K562 (cell line): ENCODE measurements around the gene TEX54. TPM values are rescaled to one million over a fixed set of nuclear protein-coding genes. Genes with fewer than 3 reads are reported as not detected.

Experiments
- ATAC-seq: fragments of 200-7000 bp; cut with Tn5 transposase; 3 replicates; pipeline ENCODE4 v1.9.1; 2020; ENCODE audit warnings: moderate library complexity
- BruUV-seq: library from RNA; stranded (reverse); fragments of 400-500 nt; replicated peaks from 2 replicates; lab custom pipeline; 2021; lab: Mats Ljungman, UMichigan
- CTCF ChIA-PET: fragments of 300-600 bp; formaldehyde crosslinking; extraction: SDS; loops from one replicate; lab custom pipeline; 2021; ENCODE audit warnings: low intra/inter-chr PET ratio; lab: Yijun Ruan, JAX
- POLR2A ChIA-PET: fragments of 300-600, 350-650 bp; sonication (Branson Sonifier 250); formaldehyde crosslinking; extraction: SDS; loops from one replicate; lab custom pipeline; 2021; ENCODE audit warnings: antibody characterized with exemption, inconsistent platforms; lab: Yijun Ruan, JAX
- DNase-seq, 4 experiments: peaks; one replicate each; pipeline versions ENCODE4 v3.0.0 to v3.0.0-alpha.2; 2011 to 2018; ENCODE audit warnings: low spot score in 3 of 4, mixed read lengths in 3 of 4; ENCODE audit errors: extremely low read depth in 1 of 4
- FAIRE-seq: peaks from 2 replicates; lab custom pipeline; 2011; peaks lifted over from hg19 to GRCh38; lab: Jason Lieb, UNC
- H2AFZ ChIP-seq: 2 replicates; pipeline ENCODE4 v1.6.0; 2011; ENCODE audit warnings: low read depth, low read length, control low read depth, inconsistent platforms
- H3K27ac ChIP-seq: fragments of 200-600 bp; 3 replicates; pipeline ENCODE4 v1.8.0; 2011; ENCODE audit warnings: low read depth, mild to moderate bottlenecking, control low read depth, inconsistent platforms, low read length, moderate library complexity, mixed read lengths; ENCODE audit errors: extremely low read depth
- H3K27me3 ChIP-seq, 2 experiments: fragments of 300-600 bp in 1 of 2; 2 replicates in 1 of 2; 3 replicates in 1 of 2; pipeline versions ENCODE4 v1.6.0 to v1.8.0; 2011; ENCODE audit warnings: inconsistent platforms in 2 of 2, low read length in 2 of 2, mild to moderate bottlenecking in 1 of 2, mixed read lengths in 1 of 2, moderate library complexity in 1 of 2; ENCODE audit not compliant: control insufficient read depth in 2 of 2, insufficient read depth in 2 of 2
- H3K36me3 ChIP-seq: fragments of 300-600 bp; 3 replicates; pipeline ENCODE4 v1.8.0; 2011; ENCODE audit warnings: mild to moderate bottlenecking, low read length, inconsistent platforms; ENCODE audit not compliant: control insufficient read depth, insufficient read depth
- H3K4me1 ChIP-seq, 2 experiments: fragments of 200-600 bp in 1 of 2; replicated peaks in 1 of 2; 2 replicates in 1 of 2; 3 replicates in 1 of 2; pipeline versions ENCODE4 v1.5.1 to v1.8.0; 2011; ENCODE audit warnings: inconsistent platforms in 2 of 2, low read length in 2 of 2, mild to moderate bottlenecking in 1 of 2, mixed read lengths in 1 of 2, moderate library complexity in 1 of 2; ENCODE audit not compliant: control insufficient read depth in 2 of 2, insufficient read depth in 2 of 2
- H3K4me2 ChIP-seq: 2 replicates; pipeline ENCODE4 v1.6.1; 2011; ENCODE audit warnings: low read length, control low read depth, inconsistent platforms, mixed read lengths; ENCODE audit not compliant: insufficient read depth
- H3K4me3 ChIP-seq: fragments of 200-600 bp; sonication (generic), shearing (Covaris generic); 2 replicates; pipeline ENCODE4 v1.5.1; 2016; ENCODE audit warnings: control low read depth, inconsistent platforms
- H3K79me2 ChIP-seq: fragments of 200-600 bp; 3 replicates; pipeline ENCODE4 v1.8.0; 2011; ENCODE audit warnings: low read length, inconsistent platforms; ENCODE audit not compliant: control insufficient read depth, insufficient read depth
- H3K9ac ChIP-seq, 2 experiments: 2 replicates each; pipeline versions ENCODE4 v1.6.0 to v1.6.1; 2011; ENCODE audit warnings: low read depth in 2 of 2, low read length in 2 of 2, control low read depth in 1 of 2, inconsistent platforms in 1 of 2, mild to moderate bottlenecking in 1 of 2, mixed read lengths in 1 of 2; ENCODE audit not compliant: insufficient read depth in 1 of 2
- H3K9me1 ChIP-seq: one replicate; pipeline ENCODE4 v1.6.0; 2011; ENCODE audit warnings: inconsistent platforms, mild to moderate bottlenecking, low read length, moderate library complexity; ENCODE audit not compliant: control insufficient read depth, insufficient read depth
- H3K9me3 ChIP-seq: replicated peaks from 2 replicates; pipeline ENCODE4 v1.5.1; 2011; ENCODE audit warnings: low read depth, low read length, inconsistent platforms; ENCODE audit not compliant: control insufficient read depth, insufficient read depth
- H4K20me1 ChIP-seq: replicated peaks from 2 replicates; pipeline ENCODE4 v1.6.1; 2011; ENCODE audit warnings: low read length, inconsistent platforms, mixed read lengths; ENCODE audit not compliant: control insufficient read depth, insufficient read depth
- BCOR ChIP-seq: fragments of 450-650 bp; IDR thresholded peaks from 2 replicates; pipeline ENCODE4 v1.6.1; 2016
- BMI1 ChIP-seq: fragments of 150-350 bp; IDR thresholded peaks from 2 replicates; pipeline ENCODE4 v1.6.1; 2014; ENCODE audit warnings: low read length
- CEBPB ChIP-seq: fragments of 450-650 bp; IDR thresholded peaks from 2 replicates; pipeline ENCODE4 v1.6.1; 2016; ENCODE audit warnings: missing genetic modification characterization, missing compliant biosample characterization
- CXXC5 ChIP-seq: fragments of 250-450 bp; sonication (Bioruptor Pico); IDR thresholded peaks from 2 replicates; pipeline ENCODE4 v1.8.0; 2022; ENCODE audit warnings: inconsistent platforms, mild to moderate bottlenecking, moderate library complexity
- DLX4 ChIP-seq: fragments of 250-450 bp; sonication (Bioruptor Pico); IDR thresholded peaks from 2 replicates; pipeline ENCODE4 v1.6.1; 2021; ENCODE audit warnings: mild to moderate bottlenecking
- HDAC1 ChIP-seq, 2 experiments: fragments of 450-650 bp; IDR thresholded peaks; 2 replicates each; pipeline ENCODE4 v1.6.1; 2016 to 2017; ENCODE audit warnings: inconsistent platforms in 1 of 2, mild to moderate bottlenecking in 1 of 2, moderate library complexity in 1 of 2
- PPARD ChIP-seq: fragments of 250-450 bp; sonication (Bioruptor Pico); IDR thresholded peaks from 2 replicates; pipeline ENCODE4 v1.8.0; 2022; ENCODE audit warnings: inconsistent platforms, mild to moderate bottlenecking, moderate library complexity
- RBM22 ChIP-seq: fragments of 200-400 bp; formaldehyde crosslinking; IDR thresholded peaks from 2 replicates; pipeline ENCODE4 v1.6.1; 2018; ENCODE audit warnings: low read length, low read depth; ENCODE audit not compliant: poor library complexity, severe bottlenecking
- SREBF1 ChIP-seq: fragments of 150-350 bp; IDR thresholded peaks from 2 replicates; pipeline ENCODE4 v1.6.1; 2014; ENCODE audit warnings: antibody characterized with exemption, low read depth, low read length, borderline replicate concordance
- ZNF121 ChIP-seq: sonication (generic); formaldehyde crosslinking; conservative IDR thresholded peaks from 2 replicates; pipeline ENCODE4 v1.8.0; 2022; ENCODE audit warnings: missing genetic modification reagents
- ZNF143 ChIP-seq: sonication (generic); formaldehyde crosslinking; IDR thresholded peaks from 2 replicates; pipeline ENCODE4 v1.9.0; 2022; ENCODE audit warnings: mild to moderate bottlenecking, missing genetic modification reagents
- WGBS: fragments of 100-300 bp; shearing (Covaris generic); methylation state at CpG from one replicate; pipeline ENCODE4 v1.1.6; 2016; ENCODE audit warnings: low coverage, mixed read lengths; ENCODE audit not compliant: insufficient coverage; ENCODE audit errors: missing lambda C conversion rate; 5-methylcytosine and 5-hydroxymethylcytosine counted together
- in situ Hi-C: fragments of 300-500 bp; cut with MboI; formaldehyde crosslinking; loops from 4 replicates; pipeline ENCODE4 v1.15.0; 2018; ENCODE audit warnings: inconsistent platforms, mixed read lengths
- intact Hi-C: fragments of 100-400 bp; cut with micrococcal nuclease; formaldehyde crosslinking; loops from 2 replicates; pipeline ENCODE4 v1.14.2; 2022
- polyA plus RNA-seq, 8 experiments: library from polyadenylated mRNA; depleted of rRNA in 4 of 8; stranded (reverse) in 5 of 8; unstranded in 3 of 8; fragments of >200 nt; fragmentation: Nextera tagmentation in 2 of 8; fragmentation: Illumina TruSeq in 1 of 8; extraction: Ambion mirVana in 2 of 8; extraction: Trizol in 1 of 8; gene quantifications; 2 replicates each; pipeline versions ENCODE4 v1.2.1 to v1.2.3, GENCODE V29; 2011 to 2014; ENCODE audit warnings: inconsistent platforms in 1 of 8, missing spikeins in 1 of 8
- total RNA-seq, 7 experiments: library from RNA; depleted of rRNA in 6 of 7; stranded (reverse); fragments of >200 nt in 6 of 7; fragmentation: Illumina TruSeq in 2 of 7; extraction: Trizol in 2 of 7; gene quantifications; 2 replicates each; pipeline versions ENCODE4 v1.2.1 to v1.2.3, GENCODE V29; 2011 to 2021; ENCODE audit warnings: low replicate concordance in 1 of 7
- TF ChIP-seq, protein P1 (sequence below), 2 experiments: fragments of 450-650 bp in 1 of 2; sonication (generic) in 1 of 2; formaldehyde crosslinking in 1 of 2; IDR thresholded peaks; 2 replicates each; pipeline versions ENCODE4 v1.7.1 to v1.9.0; 2016 to 2022; ENCODE audit warnings: inconsistent platforms in 1 of 2, mild to moderate bottlenecking in 1 of 2, missing genetic modification reagents in 1 of 2

TEX54 gene
- total and polyA plus RNA-seq, 9 of the 15 experiments (the other 6 are each of a cell fraction or from before 2014, with no cell fraction given), result not detected

- Histone ChIP-seq H3K27ac (peak within 1 kb of the TSS; percentile 95), H3K4me1 (peaks cover 56 to 58% of the 10 kb centered on the region in 2 experiments), H2AFZ (peak within 1 kb of the TSS; percentile 69), H3K4me2 (peak within 1 kb of the TSS; percentile 100), H3K4me3 (peak within 1 kb of the TSS; percentile 56), H3K36me3 (peaks cover 83% of the 10 kb centered on the region), H3K79me2 (peaks cover 95% of the 10 kb centered on the region), H3K9ac (peak within 1 kb of the TSS; percentile 100), H3K9me3 (no peaks in the 10 kb centered on the region), H3K27me3 (no peaks in the 10 kb centered on the region), H4K20me1 (peaks cover 42% of the 10 kb centered on the region), H3K9me1 (peaks cover 2% of the 10 kb centered on the region)
- FAIRE-seq (no peak), ATAC-seq (peak; percentile 88), DNase-seq (peak; percentile 83 to 95 (median 86))
- ChIA-PET POLR2A (interaction anchor here (0.6 to 13.1 kb wide), 30 partner anchors 10 to 922 kb away, joined by 3 to 180 read pairs (median 4); partner anchors contain the start of genes C11orf98, CSKMT, EEF1G and HNRNPUL2), CTCF (interaction anchor here (1.0 to 1.8 kb wide), 2 partner anchors 94 to 486 kb away, joined by 4 to 6 read pairs; partner anchors contain the start of gene TMEM179B)
- intact Hi-C loops (loop anchor here (1.0 to 10.0 kb wide), 5 partner anchors 18 to 286 kb away; partner anchors contain the start of genes TMEM179B and TUT1), in situ Hi-C loops (no loop called here)
- under 1% methylated on average over 59 of the region's 69 CpGs for WGBS
- BruUV-seq, result TSS peak; percentile 93
- TF ChIP-seq, protein P1, sequence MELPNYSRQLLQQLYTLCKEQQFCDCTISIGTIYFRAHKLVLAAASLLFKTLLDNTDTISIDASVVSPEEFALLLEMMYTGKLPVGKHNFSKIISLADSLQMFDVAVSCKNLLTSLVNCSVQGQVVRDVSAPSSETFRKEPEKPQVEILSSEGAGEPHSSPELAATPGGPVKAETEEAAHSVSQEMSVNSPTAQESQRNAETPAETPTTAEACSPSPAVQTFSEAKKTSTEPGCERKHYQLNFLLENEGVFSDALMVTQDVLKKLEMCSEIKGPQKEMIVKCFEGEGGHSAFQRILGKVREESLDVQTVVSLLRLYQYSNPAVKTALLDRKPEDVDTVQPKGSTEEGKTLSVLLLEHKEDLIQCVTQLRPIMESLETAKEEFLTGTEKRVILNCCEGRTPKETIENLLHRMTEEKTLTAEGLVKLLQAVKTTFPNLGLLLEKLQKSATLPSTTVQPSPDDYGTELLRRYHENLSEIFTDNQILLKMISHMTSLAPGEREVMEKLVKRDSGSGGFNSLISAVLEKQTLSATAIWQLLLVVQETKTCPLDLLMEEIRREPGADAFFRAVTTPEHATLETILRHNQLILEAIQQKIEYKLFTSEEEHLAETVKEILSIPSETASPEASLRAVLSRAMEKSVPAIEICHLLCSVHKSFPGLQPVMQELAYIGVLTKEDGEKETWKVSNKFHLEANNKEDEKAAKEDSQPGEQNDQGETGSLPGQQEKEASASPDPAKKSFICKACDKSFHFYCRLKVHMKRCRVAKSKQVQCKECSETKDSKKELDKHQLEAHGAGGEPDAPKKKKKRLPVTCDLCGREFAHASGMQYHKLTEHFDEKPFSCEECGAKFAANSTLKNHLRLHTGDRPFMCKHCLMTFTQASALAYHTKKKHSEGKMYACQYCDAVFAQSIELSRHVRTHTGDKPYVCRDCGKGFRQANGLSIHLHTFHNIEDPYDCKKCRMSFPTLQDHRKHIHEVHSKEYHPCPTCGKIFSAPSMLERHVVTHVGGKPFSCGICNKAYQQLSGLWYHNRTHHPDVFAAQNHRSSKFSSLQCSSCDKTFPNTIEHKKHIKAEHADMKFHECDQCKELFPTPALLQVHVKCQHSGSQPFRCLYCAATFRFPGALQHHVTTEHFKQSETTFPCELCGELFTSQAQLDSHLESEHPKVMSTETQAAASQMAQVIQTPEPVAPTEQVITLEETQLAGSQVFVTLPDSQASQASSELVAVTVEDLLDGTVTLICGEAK (IDR thresholded peaks at IDR 0.05), result 0 out of 2 replicates have a peak, but pooled peaks have one; percentile 46
- TF ChIP-seq, protein P1 (CRISPR knock-in tag; IDR thresholded peaks at IDR 0.05), result no peak
- TF ChIP-seq HDAC1 (IDR thresholded peaks at IDR 0.05) (peak in 1 of 2 experiments; percentile 87; a peak in 2 of 4 replicates), CEBPB (tag) (no peak), CXXC5 (CRISPR knock-in tag) (peak; percentile 85), ZNF143 (CRISPR knock-in tag) (peak; percentile 62; the same call in 1 of the 2 replicates), RBM22 (peak; percentile 95), DLX4 (no peak), BMI1 (no peak), PPARD (CRISPR knock-in tag) (no peak), SREBF1 (no peak; the same call in 1 of the 2 replicates), ZNF121 (CRISPR knock-in tag) (no peak), BCOR (no peak)
These were observed 48.4 kb upstream of the TEX54 start, which contains the start of gene SLC3A2 for GRCh38 chr11:62880803-62881578. Gene SLC3A2, plus strand, starts transcription at chr11:62880896. Its CDS starts 128 bp downstream, at chr11:62881024.
